Hematopoietic multipotent progenitor cell treated with erythropoietin and hydrocortisone succinate and interleukin-3 and kit ligand, for 8 days (in vitro differentiated cells): ENCODE results near the gene ARNT2.

ENCODE experiments used
- DNase-seq: peaks from one replicate; pipeline ENCODE4 v3.0.0-alpha.2; 2015

ARNT2 gene

GRCh38 chr15:80604583-80605575, 200.7 kb downstream of the ARNT2 start:
- DNase-seq: no peak

GRCh38 chr15:80605591-80606150, 201.5 kb downstream of the ARNT2 start:
- no peak for DNase-seq

- no peak for DNase-seq
Observed at GRCh38 chr15:80606511-80607071, 202.4 kb downstream of the ARNT2 start.

- no peak for DNase-seq
Observed at GRCh38 chr15:80607287-80607980, 203.3 kb downstream of the ARNT2 start.

DNA sequence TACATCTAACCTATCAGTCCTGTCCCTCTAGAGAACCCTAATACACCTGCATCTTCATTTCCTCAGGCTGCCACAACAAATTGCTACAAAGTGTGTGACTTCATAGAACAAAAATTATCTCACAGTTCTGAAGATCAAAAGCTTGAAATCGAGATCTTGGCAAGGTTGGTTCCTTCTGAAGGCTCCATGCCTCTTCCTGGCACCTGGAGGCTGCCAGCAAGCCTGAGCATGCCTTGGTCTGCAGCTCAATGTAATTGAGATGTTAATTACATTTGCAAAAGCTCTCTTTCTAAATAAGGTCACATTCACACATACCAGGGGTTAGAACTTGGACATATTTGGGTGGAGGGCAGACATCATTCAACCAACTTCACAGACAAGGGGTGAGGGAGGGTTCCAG, 204.5 kb downstream of the ARNT2 start:
- no peak for DNase-seq

DNA sequence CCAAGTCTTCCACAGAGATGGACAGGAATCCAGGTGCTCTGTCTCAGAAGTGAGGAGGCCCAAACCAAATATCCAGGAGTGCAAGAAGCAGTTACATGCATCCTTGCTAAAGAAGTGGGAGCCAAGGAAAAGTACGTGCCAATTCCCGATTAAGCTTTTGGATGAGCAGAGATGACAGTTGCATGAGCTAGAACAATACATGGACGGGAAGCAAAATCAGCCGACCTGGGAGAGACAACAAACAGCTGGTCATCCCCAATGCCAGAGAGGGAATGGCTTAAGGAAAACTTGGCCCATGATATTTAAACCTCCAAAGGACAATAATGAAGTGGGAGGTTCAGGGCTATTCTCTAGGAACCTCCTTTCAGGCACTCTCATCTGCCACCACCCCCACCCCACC, 204.9 kb downstream of the ARNT2 start:
- DNase-seq: no peak

GRCh38 chr15:80609512-80609946, 205.3 kb downstream of the ARNT2 start:
- DNase-seq: no peak

DNA sequence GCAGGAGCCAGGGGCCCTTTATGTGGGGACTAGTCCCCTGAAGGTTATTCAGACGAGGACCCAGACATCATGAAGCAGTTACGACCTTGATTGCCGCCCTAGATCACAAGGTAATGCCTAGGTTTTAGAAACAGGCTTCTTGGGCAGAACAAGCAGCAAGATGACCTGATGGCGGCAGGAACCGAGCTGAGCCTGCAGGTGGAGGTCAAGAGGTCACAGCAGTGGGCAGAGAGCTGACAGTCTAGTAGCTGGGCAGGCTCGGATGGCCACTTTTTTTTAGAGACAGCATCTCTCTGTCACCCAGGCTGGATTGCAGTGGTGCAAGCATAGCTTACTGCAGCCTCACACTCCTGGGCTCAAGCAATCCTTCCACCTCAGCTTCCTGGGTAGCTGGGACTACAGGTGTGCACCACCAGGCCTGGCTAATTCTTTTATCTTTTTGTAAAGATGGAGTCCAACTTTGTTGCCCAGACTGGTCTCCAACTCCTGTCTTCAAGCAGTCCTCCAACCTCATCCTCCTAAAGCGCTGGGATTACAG, 207.4 kb downstream of the ARNT2 start:
- DNase-seq: no peak

DNA sequence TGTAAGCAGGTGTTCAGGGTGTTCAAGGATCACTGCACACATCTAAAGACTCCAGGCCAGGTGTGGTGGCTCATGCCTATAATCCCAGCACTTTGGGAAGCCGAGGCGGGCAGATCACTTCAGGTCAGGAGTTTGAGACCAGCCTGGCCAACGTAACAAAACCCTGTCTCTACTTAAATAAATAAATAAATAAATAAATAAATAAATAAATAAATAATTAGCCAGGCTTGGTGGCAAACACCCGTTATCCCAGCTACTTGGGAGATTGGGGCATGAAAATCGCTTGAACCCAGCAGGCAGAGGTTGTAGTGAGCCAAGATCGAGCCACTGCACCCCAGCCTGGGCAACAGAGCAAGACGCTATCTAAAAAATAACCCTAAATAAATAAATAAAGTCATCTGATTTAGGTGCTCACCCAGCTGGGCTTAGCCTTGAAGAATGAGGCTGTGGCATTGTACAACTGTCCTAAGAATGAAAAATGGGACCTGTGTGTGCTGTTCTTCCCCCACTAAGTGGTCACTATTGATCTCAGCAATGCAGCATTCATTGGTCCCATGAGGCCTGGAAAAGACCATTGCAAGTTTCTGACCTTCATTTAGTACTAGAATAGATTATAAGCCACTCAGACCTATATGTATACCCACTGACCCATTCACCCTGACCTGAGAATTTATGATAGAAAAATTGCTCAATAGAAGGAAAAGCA, 208.1 kb downstream of the ARNT2 start:
- DNase-seq: no peak

DNA sequence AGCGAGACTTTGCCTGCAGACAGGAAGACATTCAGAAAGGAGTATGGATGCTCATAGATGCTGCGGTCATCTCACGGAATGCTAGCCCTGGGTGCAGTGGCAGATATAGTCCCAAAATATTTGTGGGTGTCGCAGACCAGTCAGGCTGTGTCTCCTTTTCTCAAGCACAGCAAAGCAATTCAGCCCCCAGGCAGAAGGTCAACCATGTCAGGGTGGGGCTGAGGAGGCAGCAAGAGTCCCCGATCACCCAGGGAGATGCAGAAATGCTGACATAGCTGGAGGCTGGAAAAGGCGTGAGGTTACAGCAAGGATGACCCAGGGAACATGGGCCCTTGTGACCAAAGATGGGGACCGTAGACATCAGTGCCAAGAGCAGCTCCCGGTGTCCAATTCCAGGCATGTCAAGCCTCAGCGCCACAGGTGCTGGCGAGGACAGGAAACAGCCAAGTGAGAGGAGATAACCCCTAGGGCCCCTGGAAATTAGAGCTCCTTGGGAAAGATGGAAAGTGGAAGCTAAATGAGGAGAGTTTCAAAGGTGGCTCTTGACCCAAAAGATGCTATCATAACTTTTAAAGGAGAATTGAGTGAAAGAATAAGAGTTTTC, 209.7 kb downstream of the ARNT2 start:
- no peak for DNase-seq

DNA sequence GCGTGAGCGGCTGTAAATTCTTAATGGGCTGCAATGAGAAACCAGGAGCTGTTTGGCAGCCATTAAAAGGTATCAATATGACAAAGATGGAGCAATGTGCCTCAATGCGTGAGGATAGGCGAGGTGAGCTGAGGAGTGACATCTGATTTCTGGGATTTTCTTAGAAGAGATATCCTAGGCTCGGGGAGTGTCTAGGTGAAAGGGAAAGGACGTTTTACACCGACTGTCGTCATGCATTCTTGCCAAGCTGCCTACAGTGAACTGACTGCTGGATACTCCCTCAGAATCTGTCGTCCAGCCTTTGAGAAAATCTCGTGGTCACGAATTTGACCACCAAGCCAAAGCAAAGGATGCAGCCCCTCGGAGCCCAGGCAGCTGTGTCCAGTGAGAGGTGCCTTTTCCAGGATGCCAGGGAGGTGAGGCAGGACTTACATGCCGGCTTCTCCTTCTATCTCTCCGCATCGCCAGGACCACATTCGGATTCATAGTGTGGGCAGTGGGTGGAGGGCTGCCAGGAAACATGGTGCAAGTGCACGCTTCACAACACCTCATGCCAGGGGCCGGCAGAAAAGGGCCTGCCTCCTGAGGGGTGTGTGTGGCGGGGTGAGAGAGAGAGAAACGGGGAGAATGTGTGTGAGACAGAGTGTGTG, 210.7 kb downstream of the ARNT2 start:
- no peak for DNase-seq

- no peak for DNase-seq
Observed at GRCh38 chr15:80615361-80615736, 211.2 kb downstream of the ARNT2 start.

GRCh38 chr15:80615783-80616391, 211.7 kb downstream of the ARNT2 start:
- DNase-seq: no peak

GRCh38 chr15:80618685-80619400, 214.7 kb downstream of the ARNT2 start:
- no peak for DNase-seq

DNA sequence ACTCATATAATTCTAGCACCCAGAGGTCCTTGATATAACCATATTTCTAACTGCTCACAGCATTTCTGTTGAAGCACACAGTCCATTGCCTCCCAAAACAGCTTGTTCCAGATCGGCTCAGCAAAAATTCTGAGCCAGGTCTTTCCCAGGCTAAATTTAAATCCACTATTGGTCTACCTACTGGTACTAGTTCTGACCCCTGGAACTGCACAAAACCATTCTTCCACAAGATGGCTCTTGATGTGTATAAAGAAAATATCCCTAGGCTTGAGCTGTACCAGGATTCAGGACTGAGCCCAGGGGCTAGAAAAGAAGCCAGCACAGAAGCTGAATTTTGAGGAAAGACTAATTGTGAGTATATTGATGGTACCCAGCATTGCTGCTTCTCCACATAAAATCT, 215.5 kb downstream of the ARNT2 start:
- no peak for DNase-seq

- no peak for DNase-seq
Observed at GRCh38 chr15:80620141-80620540, 216.0 kb downstream of the ARNT2 start.

DNA sequence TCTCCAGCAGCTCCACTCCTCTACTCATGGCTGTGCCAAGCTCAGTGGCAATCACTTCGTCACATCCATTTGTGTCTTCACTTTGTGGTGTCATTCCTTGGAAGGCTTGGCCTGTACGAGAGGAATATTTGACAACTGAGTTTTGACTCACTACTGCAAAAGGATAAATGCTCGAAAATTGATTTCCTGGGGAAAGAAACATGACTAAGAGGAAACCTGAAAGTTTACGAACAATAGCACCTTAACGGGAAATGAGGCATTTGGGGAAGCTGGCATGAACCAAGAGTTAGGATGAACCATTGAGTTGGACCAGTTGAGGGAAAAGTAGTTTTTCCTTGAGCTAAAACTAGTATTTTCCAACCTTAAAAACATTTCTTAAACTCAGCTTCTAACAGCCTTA, 216.7 kb downstream of the ARNT2 start:
- DNase-seq: no peak

- DNase-seq: no peak
Observed at GRCh38 chr15:80626643-80627120, 222.5 kb downstream of the ARNT2 start.

DNA sequence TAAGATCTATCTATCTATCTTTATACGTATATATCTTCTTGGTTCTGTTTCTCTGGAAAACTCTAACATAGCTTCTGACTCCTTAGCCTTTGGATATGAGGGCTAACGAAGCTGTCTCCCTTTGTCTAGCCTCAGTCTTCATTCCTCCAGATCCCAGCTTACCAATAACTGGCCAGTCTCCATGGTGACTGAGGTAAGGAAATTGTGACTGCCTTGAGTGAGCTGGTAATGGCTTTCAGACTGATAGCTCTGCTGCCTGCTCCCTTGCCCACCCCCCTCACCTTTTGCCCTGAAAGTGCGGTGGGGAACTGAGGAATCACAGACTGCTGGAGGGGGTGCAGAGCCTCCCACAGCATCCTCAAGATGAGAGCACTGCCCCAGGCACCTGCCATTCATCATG, 225.2 kb downstream of the ARNT2 start:
- DNase-seq: no peak

DNA sequence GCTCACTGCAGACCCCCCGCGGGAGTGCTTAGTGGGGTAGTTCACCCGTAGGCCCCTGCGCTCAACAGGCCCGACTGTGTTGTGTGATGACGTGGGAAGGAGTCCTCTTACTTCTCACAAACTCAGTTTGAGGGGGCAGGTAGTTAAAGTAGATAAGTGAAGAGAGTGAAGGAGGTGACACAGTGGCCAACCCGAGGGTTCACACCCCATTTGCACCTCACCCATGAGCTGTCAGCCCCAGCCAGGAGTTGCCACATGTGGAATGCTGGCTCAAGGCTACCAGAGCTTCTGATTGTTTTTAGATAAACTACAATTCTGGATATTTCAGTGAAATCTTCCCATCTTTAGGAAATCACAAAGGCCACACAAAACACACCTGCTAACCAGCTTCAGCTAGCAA, 226.8 kb downstream of the ARNT2 start:
- no peak for DNase-seq
